HepG2 (cell line): ENCODE measurements around the gene AJUBA. TPM values are rescaled to one million over a fixed set of nuclear protein-coding genes. Genes with fewer than 3 reads are reported as not detected.

Source experiments
- BRD4 ChIP-seq: sonication (generic); formaldehyde crosslinking; IDR thresholded peaks from 2 replicates; pipeline ENCODE4 v1.4.0; 2020; ENCODE audit warnings: missing genetic modification reagents
- CBX5 ChIP-seq: sonication (generic); formaldehyde crosslinking; IDR thresholded peaks from 2 replicates; pipeline ENCODE4 v1.4.0; 2020; ENCODE audit warnings: missing genetic modification reagents, borderline replicate concordance
- CEBPZ ChIP-seq: IDR thresholded peaks from 2 replicates; pipeline ENCODE4 v1.6.1; 2012; ENCODE audit warnings: low read length, improper control_type of control experiment
- CREBL2 ChIP-seq: sonication (generic); formaldehyde crosslinking; IDR thresholded peaks from 2 replicates; pipeline ENCODE4 v1.8.1; 2023; ENCODE audit warnings: missing genetic modification reagents, mild to moderate bottlenecking, borderline replicate concordance
- DPF2 ChIP-seq: sonication (generic); formaldehyde crosslinking; IDR thresholded peaks from 2 replicates; pipeline ENCODE4 v1.4.0; 2020; ENCODE audit warnings: mild to moderate bottlenecking, low read depth, missing genetic modification reagents, borderline replicate concordance
- HMGA1 ChIP-seq: sonication (generic); formaldehyde crosslinking; conservative IDR thresholded peaks from 2 replicates; pipeline ENCODE4 v1.4.0; 2020; ENCODE audit warnings: missing genetic modification reagents
- KDM3A ChIP-seq: IDR thresholded peaks from 2 replicates; pipeline ENCODE4 v1.6.1; 2018; ENCODE audit warnings: low read depth, missing compliant biosample characterization
- MAFG ChIP-seq: sonication (generic); formaldehyde crosslinking; IDR thresholded peaks from 2 replicates; pipeline ENCODE4 v1.5.1; 2020; ENCODE audit warnings: mild to moderate bottlenecking, missing genetic modification reagents
- RELA ChIP-seq: sonication (generic); formaldehyde crosslinking; IDR thresholded peaks from 2 replicates; pipeline ENCODE4 v1.4.0; 2020; ENCODE audit warnings: missing genetic modification reagents
- SP1 ChIP-seq, 2 experiments: fragments of 450-650 bp in 1 of 2; sonication (generic) in 1 of 2; formaldehyde crosslinking in 1 of 2; IDR thresholded peaks; 2 replicates each; pipeline versions ENCODE4 v1.4.0 to v1.6.1; 2016 to 2020; ENCODE audit warnings: missing genetic modification reagents in 1 of 2
- TRIM24 ChIP-seq: sonication (generic); formaldehyde crosslinking; IDR thresholded peaks from 2 replicates; pipeline ENCODE4 v1.8.0; 2022; ENCODE audit warnings: mild to moderate bottlenecking, missing genetic modification reagents
- ZFP82 ChIP-seq: sonication (generic); formaldehyde crosslinking; IDR thresholded peaks from 2 replicates; pipeline ENCODE4 v1.5.1; 2020; ENCODE audit warnings: mild to moderate bottlenecking, missing genetic modification reagents, borderline replicate concordance
- ZNF138 ChIP-seq: sonication (generic); formaldehyde crosslinking; IDR thresholded peaks from 2 replicates; pipeline ENCODE4 v1.5.0; 2020; ENCODE audit warnings: mild to moderate bottlenecking, low read depth, missing genetic modification reagents
- ZNF589 ChIP-seq: sonication (generic); formaldehyde crosslinking; conservative IDR thresholded peaks from 2 replicates; pipeline ENCODE4 v1.8.0; 2022; ENCODE audit warnings: mild to moderate bottlenecking, moderate library complexity, missing genetic modification reagents
- polyA plus RNA-seq, 8 experiments: library from polyadenylated mRNA; depleted of rRNA in 3 of 8; stranded (reverse) in 7 of 8; unstranded in 1 of 8; fragments of >200 nt; fragmentation: Illumina TruSeq in 4 of 8; extraction: Trizol in 4 of 8; gene quantifications; 2 replicates each; pipeline versions ENCODE4 v1.2.1 to v1.2.3, GENCODE V29; 2011 to 2016; ENCODE audit warnings: low read depth in 4 of 8, missing spikeins in 1 of 8, mixed read lengths in 1 of 8; ENCODE audit not compliant: insufficient read depth in 1 of 8
- total RNA-seq, 5 experiments: library from RNA; depleted of rRNA; stranded (reverse); fragments of >200 nt; fragmentation: Illumina TruSeq; extraction: Trizol; gene quantifications; 2 replicates each; pipeline ENCODE4 v1.2.3, GENCODE V29; 2016; ENCODE audit warnings: low read depth in 1 of 5
- TF ChIP-seq, protein P1 (sequence below): sonication (generic); formaldehyde crosslinking; IDR thresholded peaks from 2 replicates; pipeline ENCODE4 v1.8.0; 2022; ENCODE audit warnings: missing genetic modification reagents, mild to moderate bottlenecking, moderate library complexity, borderline replicate concordance
- TF ChIP-seq, protein P2 (sequence below): sonication (generic); formaldehyde crosslinking; IDR thresholded peaks from 2 replicates; pipeline ENCODE4 v1.4.0; 2020; ENCODE audit warnings: missing genetic modification reagents

Gene AJUBA
- total and polyA plus RNA-seq, 2 of the 13 experiments (the other 11 are each of a cell fraction or from before 2014, with no cell fraction given) = 157 to 241 TPM

GRCh38 chr14:23006544-23007419, 24.4 kb upstream of the AJUBA start (continued):
- TF ChIP-seq DPF2 (no peak; the same call in 1 of the 2 replicates), MAFG (CRISPR knock-in tag) (peak; percentile 91), SP1 (IDR thresholded peaks at IDR 0.05) (no peak), SP1 (CRISPR knock-in tag; IDR thresholded peaks at IDR 0.05) (peak; percentile 91), RELA (CRISPR knock-in tag) (peak; percentile 97), KDM3A (CRISPR knock-in tag) (peak; percentile 100), CEBPZ (no peak), BRD4 (CRISPR knock-in tag) (peak; percentile 100), ZNF138 (CRISPR knock-in tag) (peak; percentile 87; the same call in 1 of the 2 replicates), CREBL2 (CRISPR knock-in tag) (peak; percentile 97; the same call in 1 of the 2 replicates), ZNF589 (peak; percentile 98), TRIM24 (no peak), HMGA1 (CRISPR knock-in tag) (peak; percentile 62; the same call in 1 of the 2 replicates), ZFP82 (CRISPR knock-in tag) (no peak; the same call in 1 of the 2 replicates), CBX5 (CRISPR knock-in tag) (peak; percentile 85; the same call in 1 of the 2 replicates)
- TF ChIP-seq, protein P1, sequence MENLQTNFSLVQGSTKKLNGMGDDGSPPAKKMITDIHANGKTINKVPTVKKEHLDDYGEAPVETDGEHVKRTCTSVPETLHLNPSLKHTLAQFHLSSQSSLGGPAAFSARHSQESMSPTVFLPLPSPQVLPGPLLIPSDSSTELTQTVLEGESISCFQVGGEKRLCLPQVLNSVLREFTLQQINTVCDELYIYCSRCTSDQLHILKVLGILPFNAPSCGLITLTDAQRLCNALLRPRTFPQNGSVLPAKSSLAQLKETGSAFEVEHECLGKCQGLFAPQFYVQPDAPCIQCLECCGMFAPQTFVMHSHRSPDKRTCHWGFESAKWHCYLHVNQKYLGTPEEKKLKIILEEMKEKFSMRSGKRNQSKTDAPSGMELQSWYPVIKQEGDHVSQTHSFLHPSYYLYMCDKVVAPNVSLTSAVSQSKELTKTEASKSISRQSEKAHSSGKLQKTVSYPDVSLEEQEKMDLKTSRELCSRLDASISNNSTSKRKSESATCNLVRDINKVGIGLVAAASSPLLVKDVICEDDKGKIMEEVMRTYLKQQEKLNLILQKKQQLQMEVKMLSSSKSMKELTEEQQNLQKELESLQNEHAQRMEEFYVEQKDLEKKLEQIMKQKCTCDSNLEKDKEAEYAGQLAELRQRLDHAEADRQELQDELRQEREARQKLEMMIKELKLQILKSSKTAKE (CRISPR knock-in tag) = peak; percentile 85; the same call in 1 of the 2 replicates
- TF ChIP-seq, protein P2, sequence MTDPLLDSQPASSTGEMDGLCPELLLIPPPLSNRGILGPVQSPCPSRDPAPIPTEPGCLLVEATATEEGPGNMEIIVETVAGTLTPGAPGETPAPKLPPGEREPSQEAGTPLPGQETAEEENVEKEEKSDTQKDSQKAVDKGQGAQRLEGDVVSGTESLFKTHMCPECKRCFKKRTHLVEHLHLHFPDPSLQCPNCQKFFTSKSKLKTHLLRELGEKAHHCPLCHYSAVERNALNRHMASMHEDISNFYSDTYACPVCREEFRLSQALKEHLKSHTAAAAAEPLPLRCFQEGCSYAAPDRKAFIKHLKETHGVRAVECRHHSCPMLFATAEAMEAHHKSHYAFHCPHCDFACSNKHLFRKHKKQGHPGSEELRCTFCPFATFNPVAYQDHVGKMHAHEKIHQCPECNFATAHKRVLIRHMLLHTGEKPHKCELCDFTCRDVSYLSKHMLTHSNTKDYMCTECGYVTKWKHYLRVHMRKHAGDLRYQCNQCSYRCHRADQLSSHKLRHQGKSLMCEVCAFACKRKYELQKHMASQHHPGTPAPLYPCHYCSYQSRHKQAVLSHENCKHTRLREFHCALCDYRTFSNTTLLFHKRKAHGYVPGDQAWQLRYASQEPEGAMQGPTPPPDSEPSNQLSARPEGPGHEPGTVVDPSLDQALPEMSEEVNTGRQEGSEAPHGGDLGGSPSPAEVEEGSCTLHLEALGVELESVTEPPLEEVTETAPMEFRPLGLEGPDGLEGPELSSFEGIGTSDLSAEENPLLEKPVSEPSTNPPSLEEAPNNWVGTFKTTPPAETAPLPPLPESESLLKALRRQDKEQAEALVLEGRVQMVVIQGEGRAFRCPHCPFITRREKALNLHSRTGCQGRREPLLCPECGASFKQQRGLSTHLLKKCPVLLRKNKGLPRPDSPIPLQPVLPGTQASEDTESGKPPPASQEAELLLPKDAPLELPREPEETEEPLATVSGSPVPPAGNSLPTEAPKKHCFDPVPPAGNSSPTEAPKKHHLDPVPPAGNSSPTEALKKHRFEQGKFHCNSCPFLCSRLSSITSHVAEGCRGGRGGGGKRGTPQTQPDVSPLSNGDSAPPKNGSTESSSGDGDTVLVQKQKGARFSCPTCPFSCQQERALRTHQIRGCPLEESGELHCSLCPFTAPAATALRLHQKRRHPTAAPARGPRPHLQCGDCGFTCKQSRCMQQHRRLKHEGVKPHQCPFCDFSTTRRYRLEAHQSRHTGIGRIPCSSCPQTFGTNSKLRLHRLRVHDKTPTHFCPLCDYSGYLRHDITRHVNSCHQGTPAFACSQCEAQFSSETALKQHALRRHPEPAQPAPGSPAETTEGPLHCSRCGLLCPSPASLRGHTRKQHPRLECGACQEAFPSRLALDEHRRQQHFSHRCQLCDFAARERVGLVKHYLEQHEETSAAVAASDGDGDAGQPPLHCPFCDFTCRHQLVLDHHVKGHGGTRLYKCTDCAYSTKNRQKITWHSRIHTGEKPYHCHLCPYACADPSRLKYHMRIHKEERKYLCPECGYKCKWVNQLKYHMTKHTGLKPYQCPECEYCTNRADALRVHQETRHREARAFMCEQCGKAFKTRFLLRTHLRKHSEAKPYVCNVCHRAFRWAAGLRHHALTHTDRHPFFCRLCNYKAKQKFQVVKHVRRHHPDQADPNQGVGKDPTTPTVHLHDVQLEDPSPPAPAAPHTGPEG (CRISPR knock-in tag) = peak; percentile 98
